Measurements from ENCODE around the gene MINDY1. TPM values are rescaled to one million over a fixed set of nuclear protein-coding genes. Genes with fewer than 3 reads are reported as not detected.

The MINDY1 gene
- total RNA-seq, 1 donor from 2014 or later: 13.4 TPM

- intact Hi-C loops (cut with micrococcal nuclease): loop anchor here (2.0 to 10.0 kb wide), 5 partner anchors 16 to 740 kb away; partner anchors contain the start of genes APH1A, ARNT, TARS2 and ZNF687
- no peak for DNase-seq (ENCODE audit: low spot score)
- Mint-ChIP-seq H3K36me3 (ENCODE audit: low read depth) (peaks cover 6% of the 10 kb centered on the region), H3K27ac (peak overlapping the region; percentile 96), H3K4me3 (peak overlapping the region; percentile 100), H3K27me3 (ENCODE audit: insufficient read depth) (no peaks in the 10 kb centered on the region), H3K4me1 (ENCODE audit: low read depth) (peaks cover 75% of the 10 kb centered on the region), H3K9me3 (no peaks in the 10 kb centered on the region)
Observed at GRCh38 chr1:151009206-151009587, 2.5 kb upstream of the MINDY1 start.

DNA sequence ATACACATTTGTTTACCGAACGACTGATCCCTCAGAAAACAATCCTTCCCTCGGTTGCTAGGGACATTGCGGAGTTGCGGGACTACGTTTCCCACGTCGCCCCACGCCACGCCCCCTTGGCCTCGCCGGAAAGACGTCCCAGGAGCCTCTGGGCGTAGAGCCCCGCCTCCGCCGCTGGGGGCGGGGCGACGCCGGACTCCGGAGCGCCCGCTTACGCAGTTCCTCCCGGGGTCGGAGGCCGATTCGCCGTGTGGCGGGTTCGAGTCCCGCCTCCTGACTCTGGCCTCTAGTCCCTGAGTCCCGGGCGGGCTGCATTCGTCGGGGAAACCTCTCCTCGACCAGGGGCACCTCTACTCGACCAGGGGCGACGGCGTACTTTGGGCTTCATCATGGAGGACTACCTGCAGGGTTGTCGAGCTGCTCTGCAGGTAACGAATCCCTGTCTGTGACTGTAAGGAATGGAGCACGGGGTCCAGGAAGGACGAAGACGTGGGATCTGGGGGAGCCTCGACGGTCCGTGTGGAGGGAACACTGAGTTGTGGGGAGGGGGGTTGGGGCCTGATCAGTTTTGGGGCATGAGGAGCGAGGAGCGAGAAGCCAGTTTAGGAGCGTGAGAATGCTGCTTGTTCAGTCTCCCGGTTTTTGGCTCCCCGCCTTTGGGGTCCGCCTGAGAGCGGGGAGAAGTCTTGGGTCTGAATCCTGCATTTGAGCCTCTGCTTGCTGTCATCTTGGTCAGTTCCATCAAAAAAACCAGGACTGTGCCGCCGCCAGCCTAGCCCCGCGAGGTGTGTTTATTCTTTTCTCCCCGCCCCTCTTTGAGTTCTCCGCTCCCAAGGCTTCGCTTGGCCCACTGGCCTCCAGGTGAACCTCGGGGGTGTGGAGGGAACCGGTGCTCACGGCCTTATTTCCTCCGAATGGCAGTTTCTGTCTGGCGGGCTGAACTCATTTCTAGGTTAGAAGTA lies 1.8 kb upstream of the MINDY1 start, which contains the start of gene PRUNE1:
PRUNE1 (plus strand) TSS at position 206 of the 962 bp plus-strand sequence; CDS start at position 390, 184 bp downstream.
- DNase-seq (ENCODE audit: low spot score): peak; percentile 94
- Mint-ChIP-seq H3K27me3 (ENCODE audit: insufficient read depth) (no peaks in the 10 kb centered on the region), H3K4me3 (peak within 1 kb of the TSS; percentile 100), H3K4me1 (ENCODE audit: low read depth) (peaks cover 79% of the 10 kb centered on the region), H3K9me3 (no peaks in the 10 kb centered on the region), H3K27ac (peak within 1 kb of the TSS; percentile 96), H3K36me3 (ENCODE audit: low read depth) (peaks cover 6% of the 10 kb centered on the region)
- intact Hi-C loops (cut with micrococcal nuclease): loop anchor here (1.0 to 10.0 kb wide), 15 partner anchors 12 to 740 kb away; partner anchors contain the start of genes APH1A, ARNT, CERS2 and ENSA

GRCh38 chr1:151007853-151008243 lies 1.1 kb upstream of the MINDY1 start:
- no peaks in the 10 kb centered on the region for H3K27me3 Mint-ChIP-seq (ENCODE audit: insufficient read depth)
- H3K9me3 Mint-ChIP-seq: no peaks in the 10 kb centered on the region
- no peak for DNase-seq (ENCODE audit: low spot score)
- peaks cover 8% of the 10 kb centered on the region for H3K36me3 Mint-ChIP-seq (ENCODE audit: low read depth)
- intact Hi-C loops (cut with micrococcal nuclease): loop anchor here (1.0 to 10.0 kb wide), 16 partner anchors 12 to 739 kb away; partner anchors contain the start of genes APH1A, ARNT, CERS2 and ENSA
- H3K4me3 Mint-ChIP-seq: peak overlapping the region; percentile 100
- peak overlapping the region; percentile 96 for H3K27ac Mint-ChIP-seq
- peaks cover 80% of the 10 kb centered on the region for H3K4me1 Mint-ChIP-seq (ENCODE audit: low read depth)

- Mint-ChIP-seq H3K27ac (peak overlapping the region; percentile 96), H3K27me3 (ENCODE audit: insufficient read depth) (no peaks in the 10 kb centered on the region), H3K36me3 (ENCODE audit: low read depth) (peaks cover 16% of the 10 kb centered on the region), H3K4me1 (ENCODE audit: low read depth) (peaks cover 89% of the 10 kb centered on the region), H3K9me3 (no peaks in the 10 kb centered on the region), H3K4me3 (peak overlapping the region; percentile 100)
- no peak for DNase-seq (ENCODE audit: low spot score)
- intact Hi-C loops (cut with micrococcal nuclease): loop anchor here (1.0 to 10.0 kb wide), 4 partner anchors 27 to 519 kb away; partner anchors contain the start of genes ARNT and TARS2
Observed at GRCh38 chr1:151005729-151006319, 878 bp downstream of the MINDY1 start.

GRCh38 chr1:151003180-151003579 lies 3.5 kb downstream of the MINDY1 start:
- intact Hi-C loops (cut with micrococcal nuclease): loop anchor here (10.0 kb wide), 1 partner anchor 128 kb away; the partner anchor contains the start of gene ARNT
- Mint-ChIP-seq H3K27me3 (ENCODE audit: insufficient read depth) (no peaks in the 10 kb centered on the region), H3K4me1 (ENCODE audit: low read depth) (peaks cover 68% of the 10 kb centered on the region), H3K4me3 (peak overlapping the region; percentile 76), H3K27ac (peak overlapping the region; percentile 74), H3K9me3 (no peaks in the 10 kb centered on the region), H3K36me3 (ENCODE audit: low read depth) (peaks cover 18% of the 10 kb centered on the region)
- no peak for DNase-seq (ENCODE audit: low spot score)

- H3K4me1 Mint-ChIP-seq (ENCODE audit: low read depth): peaks cover 63% of the 10 kb centered on the region
Observed at GRCh38 chr1:151002611-151003010, 4.1 kb downstream of the MINDY1 start.

DNA sequence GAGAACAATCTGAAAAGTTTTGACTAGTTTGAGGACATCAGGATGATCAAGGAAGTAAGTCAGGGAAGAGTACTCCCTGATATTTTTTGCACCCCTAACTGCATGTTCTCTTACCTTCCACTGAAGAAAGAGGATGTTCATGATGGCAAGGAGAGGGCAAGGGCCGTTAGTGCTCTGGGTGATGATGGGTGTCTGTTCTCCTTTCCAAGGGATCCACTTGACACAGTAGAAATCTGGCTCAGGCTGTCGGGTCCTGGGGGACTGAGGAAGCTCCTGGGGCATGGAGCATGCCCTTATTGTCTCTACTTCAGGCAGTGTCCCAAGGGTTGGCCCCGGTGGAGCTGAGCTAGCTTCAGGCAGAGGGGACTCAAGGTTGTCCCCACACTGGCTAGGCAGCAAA lies 4.7 kb downstream of the MINDY1 start:
- H3K4me3 Mint-ChIP-seq: peak overlapping the region; percentile 45
- no peaks in the 10 kb centered on the region for H3K27me3 Mint-ChIP-seq (ENCODE audit: insufficient read depth)
- intact Hi-C loops (cut with micrococcal nuclease): loop anchor here (10.0 kb wide), 1 partner anchor 127 kb away; the partner anchor contains the start of gene ARNT
- no peak for DNase-seq (ENCODE audit: low spot score)
- H3K27ac Mint-ChIP-seq: peak overlapping the region; percentile 61
- H3K9me3 Mint-ChIP-seq: no peaks in the 10 kb centered on the region
- H3K36me3 Mint-ChIP-seq (ENCODE audit: low read depth): peaks cover 20% of the 10 kb centered on the region
- H3K4me1 Mint-ChIP-seq (ENCODE audit: low read depth): peaks cover 57% of the 10 kb centered on the region

More at GRCh38 chr1:151002611-151003010, 4.1 kb downstream of the MINDY1 start:
- Mint-ChIP-seq H3K36me3 (ENCODE audit: low read depth) (peaks cover 18% of the 10 kb centered on the region), H3K27ac (peak overlapping the region; percentile 74), H3K9me3 (no peaks in the 10 kb centered on the region), H3K4me3 (peak overlapping the region; percentile 76), H3K27me3 (ENCODE audit: insufficient read depth) (no peaks in the 10 kb centered on the region)
- no peak for DNase-seq (ENCODE audit: low spot score)
- intact Hi-C loops (cut with micrococcal nuclease): loop anchor here (10.0 kb wide), 1 partner anchor 128 kb away; the partner anchor contains the start of gene ARNT

DNA sequence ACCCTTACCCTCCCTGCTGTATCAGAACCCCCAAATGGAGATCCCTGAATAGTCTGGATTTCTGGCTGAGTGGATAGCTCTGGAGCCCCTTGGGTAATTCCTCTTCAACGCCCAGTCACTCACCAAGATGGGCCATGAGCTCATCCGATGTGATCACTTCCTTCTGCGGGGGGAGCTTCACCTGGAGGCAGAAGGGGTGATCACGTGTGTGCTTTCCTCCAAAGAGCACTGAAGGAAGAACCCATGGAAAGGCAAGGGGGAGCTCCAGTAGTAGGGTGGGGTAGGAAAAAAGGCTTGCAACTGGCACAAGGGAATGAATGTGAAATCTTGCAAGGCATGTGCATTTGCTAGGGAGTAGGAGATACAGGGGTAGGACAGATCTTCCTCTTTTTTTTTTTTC lies 5.1 kb downstream of the MINDY1 start:
- Mint-ChIP-seq H3K27me3 (ENCODE audit: insufficient read depth) (no peaks in the 10 kb centered on the region), H3K4me1 (ENCODE audit: low read depth) (peaks cover 53% of the 10 kb centered on the region), H3K36me3 (ENCODE audit: low read depth) (peaks cover 23% of the 10 kb centered on the region), H3K9me3 (no peaks in the 10 kb centered on the region), H3K4me3 (peak overlapping the region; percentile 45), H3K27ac (peak overlapping the region; percentile 61)
- intact Hi-C loops (cut with micrococcal nuclease): loop anchor here (10.0 kb wide), 1 partner anchor 127 kb away; the partner anchor contains the start of gene ARNT
- no peak for DNase-seq (ENCODE audit: low spot score)

DNA sequence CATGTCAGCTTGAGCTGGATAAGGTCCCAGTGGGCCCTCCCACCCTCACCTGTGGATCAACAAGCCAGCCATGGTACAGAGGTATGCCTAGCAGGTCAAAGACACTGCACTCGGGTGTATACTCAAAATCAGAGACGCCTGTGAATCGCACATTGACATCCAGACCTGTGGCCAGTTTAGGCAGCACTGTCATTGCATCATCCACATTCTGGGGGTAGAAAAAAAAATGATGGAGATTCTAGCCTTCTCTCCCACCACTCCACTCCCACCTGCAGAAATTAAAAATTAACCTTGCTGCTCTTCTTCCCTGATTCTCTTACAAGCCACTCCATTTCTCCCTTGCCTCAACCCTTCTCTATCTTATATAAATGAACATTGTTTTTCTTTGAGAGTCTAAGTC lies 6.3 kb downstream of the MINDY1 start:
- intact Hi-C loops (cut with micrococcal nuclease): loop anchor here (10.0 kb wide), 1 partner anchor 126 kb away; the partner anchor contains the start of gene ARNT
- Mint-ChIP-seq H3K36me3 (ENCODE audit: low read depth) (peaks cover 23% of the 10 kb centered on the region), H3K4me1 (ENCODE audit: low read depth) (peaks cover 48% of the 10 kb centered on the region), H3K27me3 (ENCODE audit: insufficient read depth) (no peaks in the 10 kb centered on the region), H3K27ac (no peak overlapping the region), H3K4me3 (no peak overlapping the region), H3K9me3 (no peaks in the 10 kb centered on the region)
- DNase-seq (ENCODE audit: low spot score): no peak

DNA sequence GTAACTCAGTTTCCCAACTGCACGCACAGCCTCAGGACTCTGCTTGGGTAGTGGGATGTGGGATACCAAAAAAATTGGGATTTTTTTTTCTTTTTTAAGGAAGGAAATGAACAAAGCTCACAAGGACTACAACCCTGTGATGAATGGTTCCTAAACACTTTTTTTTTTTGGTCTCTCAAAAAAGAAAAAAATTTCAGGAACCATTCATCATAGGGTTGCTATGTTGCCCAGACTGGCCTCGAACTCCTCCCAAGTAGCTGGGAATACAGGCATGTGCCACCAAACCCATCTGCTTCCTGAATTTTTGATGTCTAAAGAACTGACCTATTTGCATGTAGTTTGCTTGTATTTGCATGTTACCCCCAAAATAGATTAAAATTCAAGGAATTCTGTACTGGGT lies 6.8 kb downstream of the MINDY1 start:
- H3K4me1 Mint-ChIP-seq (ENCODE audit: low read depth): peaks cover 44% of the 10 kb centered on the region

DNA sequence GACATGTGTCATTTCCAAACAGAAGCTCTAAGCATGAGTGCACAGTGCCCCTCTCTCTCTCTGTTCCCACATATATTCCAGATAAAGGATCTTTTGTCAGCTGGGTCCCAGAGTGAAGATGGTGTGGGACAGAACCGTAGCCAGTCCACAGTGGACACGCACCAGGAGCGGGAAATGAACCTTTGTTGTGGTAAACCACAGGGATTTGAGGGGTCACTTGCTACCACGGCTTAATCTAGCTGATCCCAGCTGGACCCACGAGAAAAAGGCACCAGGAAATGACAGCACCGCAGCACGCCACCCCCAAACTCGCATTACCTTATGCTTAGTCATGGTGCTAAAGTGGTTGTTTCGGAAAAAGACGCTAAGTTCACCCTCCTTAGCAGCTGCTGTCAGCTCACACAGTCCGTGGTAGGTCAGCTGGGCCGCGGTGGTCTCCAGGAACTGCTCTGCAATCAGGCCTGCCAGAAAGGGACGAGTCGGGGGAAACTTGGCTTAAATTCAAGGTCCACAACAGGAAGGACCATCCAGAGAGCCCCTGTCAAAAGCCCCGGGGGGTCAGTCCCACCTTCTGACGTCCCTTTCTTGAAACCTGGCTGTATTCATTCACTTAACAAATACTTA lies 7.5 kb downstream of the MINDY1 start:
- H3K27me3 Mint-ChIP-seq (ENCODE audit: insufficient read depth): no peaks in the 10 kb centered on the region
- no peaks in the 10 kb centered on the region for H3K9me3 Mint-ChIP-seq
- H3K4me3 Mint-ChIP-seq: no peak overlapping the region
- no peak overlapping the region for H3K27ac Mint-ChIP-seq
- H3K4me1 Mint-ChIP-seq (ENCODE audit: low read depth): peaks cover 36% of the 10 kb centered on the region
- peaks cover 23% of the 10 kb centered on the region for H3K36me3 Mint-ChIP-seq (ENCODE audit: low read depth)
- DNase-seq (ENCODE audit: low spot score): no peak
- intact Hi-C loops (cut with micrococcal nuclease): loop anchor here (5.0 kb wide), 1 partner anchor 742 kb away; the partner anchor contains the start of gene CA14

More for the DNA sequence above, 6.8 kb downstream of the MINDY1 start:
- H3K27me3 Mint-ChIP-seq (ENCODE audit: insufficient read depth): no peaks in the 10 kb centered on the region
- peaks cover 23% of the 10 kb centered on the region for H3K36me3 Mint-ChIP-seq (ENCODE audit: low read depth)
- no peaks in the 10 kb centered on the region for H3K9me3 Mint-ChIP-seq
- DNase-seq (ENCODE audit: low spot score): no peak
- H3K27ac Mint-ChIP-seq: no peak overlapping the region
- no peak overlapping the region for H3K4me3 Mint-ChIP-seq
- intact Hi-C loops (cut with micrococcal nuclease): loop anchor here (5.0 to 10.0 kb wide), 2 partner anchors 125 to 743 kb away; partner anchors contain the start of genes ARNT and CA14

- DNase-seq (ENCODE audit: low spot score): no peak
- Mint-ChIP-seq H3K4me3 (no peak overlapping the region), H3K36me3 (ENCODE audit: low read depth) (peaks cover 22% of the 10 kb centered on the region), H3K27ac (no peak overlapping the region), H3K27me3 (ENCODE audit: insufficient read depth) (no peaks in the 10 kb centered on the region), H3K4me1 (ENCODE audit: low read depth) (peaks cover 24% of the 10 kb centered on the region), H3K9me3 (no peaks in the 10 kb centered on the region)
- intact Hi-C loops (cut with micrococcal nuclease): loop anchor here (5.0 kb wide), 1 partner anchor 741 kb away; the partner anchor contains the start of gene CA14
Observed at GRCh38 chr1:150997949-150998348, 8.8 kb downstream of the MINDY1 start.

All from activated T-helper 1 cell treated with anti-CD3 and anti-CD28 coated beads, Interleukin-12 subunit alpha, Interleukin-12 subunit beta, Interleukin-2, Interleukin-4 antibody, amounts not matched to agents 30 ng/mL and 10 ng/mL and 1 ng/mL, durations not matched to agents 14 hours and 24 hours and 36 hours (primary cell).